Bronchial epithelial cell (primary cell): Measurements from ENCODE around the gene DSCAML1. TPM values are rescaled to one million over a fixed set of nuclear protein-coding genes. Genes with fewer than 3 reads are reported as not detected.

Experiments
- DNase-seq: peaks from one replicate; pipeline ENCODE4 v3.0.0-alpha.2; 2010; ENCODE audit warnings: low read depth
- FAIRE-seq: peaks from 2 replicates; lab custom pipeline; 2011; peaks lifted over from hg19 to GRCh38; lab: Jason Lieb, UNC
- H3K27me3 ChIP-seq: 2 replicates; pipeline ENCODE4 v1.5.1; 2011; ENCODE audit warnings: low read length; ENCODE audit not compliant: control insufficient read depth, insufficient read depth
- H3K36me3 ChIP-seq: 2 replicates; pipeline ENCODE4 v1.5.1; 2011; ENCODE audit warnings: low read length; ENCODE audit not compliant: control insufficient read depth, insufficient read depth
- H3K4me3 ChIP-seq: 2 replicates; pipeline ENCODE4 v1.5.1; 2011; ENCODE audit warnings: mild to moderate bottlenecking, low read depth, low read length, control low read depth
- total RNA-seq: library from RNA; depleted of rRNA; stranded (reverse); fragments of >200 nt; gene quantifications from 2 replicates; pipeline ENCODE4 v1.2.1, GENCODE V29; 2014
- TF ChIP-seq, protein P1 (sequence below): IDR thresholded peaks from 2 replicates; pipeline ENCODE4 v1.5.1; 2011; ENCODE audit warnings: mild to moderate bottlenecking, moderate library complexity, low read length, control low read depth, inconsistent platforms; ENCODE audit not compliant: insufficient read depth, severe bottlenecking

Gene DSCAML1
- total RNA-seq, 1 donor from 2014 or later, result under 0.01 TPM

DNA sequence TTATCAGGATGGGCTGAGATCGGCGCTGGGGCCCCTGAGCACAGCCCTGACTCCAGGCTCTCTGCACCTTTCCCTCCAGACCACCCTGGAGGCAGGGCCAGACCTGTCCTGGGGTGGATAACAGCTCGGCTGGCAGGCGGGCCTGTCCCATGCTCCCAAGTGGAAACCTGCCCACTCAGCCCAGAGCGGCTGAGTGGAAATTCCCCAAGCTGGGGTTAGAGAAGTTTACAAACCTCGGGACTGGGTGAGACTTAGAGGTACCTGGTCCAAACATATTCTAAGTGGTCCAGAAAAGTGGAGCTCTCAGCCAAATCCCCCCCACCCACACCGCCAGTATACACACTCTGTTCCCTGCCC, 32.3 kb upstream of the DSCAML1 start:
- peaks cover 5% of the 10 kb centered on the region for H3K27me3 ChIP-seq
- FAIRE-seq (no peak), DNase-seq (no peak)
- TF ChIP-seq, protein P1, sequence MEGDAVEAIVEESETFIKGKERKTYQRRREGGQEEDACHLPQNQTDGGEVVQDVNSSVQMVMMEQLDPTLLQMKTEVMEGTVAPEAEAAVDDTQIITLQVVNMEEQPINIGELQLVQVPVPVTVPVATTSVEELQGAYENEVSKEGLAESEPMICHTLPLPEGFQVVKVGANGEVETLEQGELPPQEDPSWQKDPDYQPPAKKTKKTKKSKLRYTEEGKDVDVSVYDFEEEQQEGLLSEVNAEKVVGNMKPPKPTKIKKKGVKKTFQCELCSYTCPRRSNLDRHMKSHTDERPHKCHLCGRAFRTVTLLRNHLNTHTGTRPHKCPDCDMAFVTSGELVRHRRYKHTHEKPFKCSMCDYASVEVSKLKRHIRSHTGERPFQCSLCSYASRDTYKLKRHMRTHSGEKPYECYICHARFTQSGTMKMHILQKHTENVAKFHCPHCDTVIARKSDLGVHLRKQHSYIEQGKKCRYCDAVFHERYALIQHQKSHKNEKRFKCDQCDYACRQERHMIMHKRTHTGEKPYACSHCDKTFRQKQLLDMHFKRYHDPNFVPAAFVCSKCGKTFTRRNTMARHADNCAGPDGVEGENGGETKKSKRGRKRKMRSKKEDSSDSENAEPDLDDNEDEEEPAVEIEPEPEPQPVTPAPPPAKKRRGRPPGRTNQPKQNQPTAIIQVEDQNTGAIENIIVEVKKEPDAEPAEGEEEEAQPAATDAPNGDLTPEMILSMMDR, result no peak
- H3K36me3 ChIP-seq, result no peaks in the 10 kb centered on the region
- no peak overlapping the region for H3K4me3 ChIP-seq

- Histone ChIP-seq H3K36me3 (no peaks in the 10 kb centered on the region), H3K4me3 (no peak overlapping the region), H3K27me3 (peaks cover 5% of the 10 kb centered on the region)
- DNase-seq (peak; percentile 69), FAIRE-seq (no peak)
- TF ChIP-seq, protein P1, result no peak
Observed at GRCh38 chr11:117828611-117829368, 31.8 kb upstream of the DSCAML1 start.

DNA sequence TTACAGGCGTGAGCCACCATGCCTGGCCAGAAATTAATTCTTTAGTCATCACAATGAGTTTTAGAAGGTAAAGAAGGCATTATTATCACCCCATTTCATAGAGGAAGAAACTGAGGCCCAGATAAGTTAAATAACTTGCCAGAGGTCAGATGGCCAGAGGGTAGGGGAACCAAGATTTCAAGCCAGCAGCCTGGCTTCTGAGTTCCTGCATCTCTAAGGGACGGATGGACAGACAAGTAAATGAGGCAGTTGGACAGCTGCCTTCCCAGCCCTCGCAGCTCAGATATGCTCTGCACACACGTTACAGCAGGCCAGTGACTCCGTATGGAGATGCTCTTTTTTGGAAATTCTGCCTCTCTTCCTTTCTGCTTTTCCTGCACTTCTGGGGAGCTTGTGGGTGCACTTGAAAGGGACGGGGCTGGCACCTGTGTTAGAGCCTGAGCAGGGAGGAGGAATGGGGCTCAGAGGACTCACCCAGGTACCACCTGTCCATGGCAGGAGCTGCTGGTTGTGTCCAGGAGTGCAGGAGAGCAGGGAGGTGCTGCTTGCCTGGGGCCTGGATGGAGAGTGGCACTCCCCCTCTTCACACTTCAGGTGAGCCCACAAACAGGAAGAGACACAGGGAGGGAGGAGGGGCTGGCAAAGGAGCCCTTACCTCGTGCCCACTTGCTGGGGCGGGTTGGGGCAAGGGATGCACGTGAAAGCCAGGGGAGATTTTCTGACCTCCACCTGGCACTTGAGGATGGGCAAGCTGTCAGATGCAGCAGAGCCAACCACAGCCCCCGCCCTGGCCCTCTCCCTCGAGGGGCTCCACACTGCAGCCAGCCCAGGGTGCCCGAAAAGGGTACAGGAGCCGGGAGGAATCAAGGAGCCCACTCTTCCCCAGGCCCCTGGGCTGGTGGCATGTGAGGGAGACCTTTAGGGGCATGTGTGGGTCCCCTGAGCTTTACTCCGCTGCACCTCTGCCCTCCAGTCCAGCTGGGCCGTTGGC, 30.8 kb upstream of the DSCAML1 start:
- Histone ChIP-seq H3K27me3 (peaks cover 5% of the 10 kb centered on the region), H3K4me3 (no peak overlapping the region), H3K36me3 (no peaks in the 10 kb centered on the region)
- FAIRE-seq (no peak), DNase-seq (no peak)
- TF ChIP-seq, protein P1, result no peak

GRCh38 chr11:117826832-117827231, 29.8 kb upstream of the DSCAML1 start:
- no peak for DNase-seq
- peaks cover 3% of the 10 kb centered on the region for H3K27me3 ChIP-seq
- no peak for FAIRE-seq
- TF ChIP-seq, protein P1, result no peak
- no peak overlapping the region for H3K4me3 ChIP-seq
- no peaks in the 10 kb centered on the region for H3K36me3 ChIP-seq

DNA sequence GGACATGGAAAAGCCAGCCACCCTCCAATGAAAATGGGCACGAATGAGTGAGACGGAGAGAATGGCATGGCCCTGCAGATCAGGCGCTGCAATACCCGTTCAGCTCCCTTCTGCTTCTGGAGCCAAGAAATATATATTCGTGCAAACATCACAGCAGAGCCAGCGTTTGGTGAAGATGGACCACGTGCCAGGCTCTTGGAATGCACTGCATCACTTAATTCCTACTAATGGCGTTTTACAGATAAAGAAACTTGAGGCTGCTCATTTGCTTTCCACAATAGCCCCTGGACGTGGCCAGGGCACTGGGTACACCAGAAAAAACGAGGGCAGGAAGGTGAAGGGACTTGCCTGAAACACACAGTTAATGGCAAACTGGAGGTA, 29.2 kb upstream of the DSCAML1 start:
- DNase-seq (no peak), FAIRE-seq (no peak)
- TF ChIP-seq, protein P1, result no peak
- no peaks in the 10 kb centered on the region for H3K27me3 ChIP-seq
- no peaks in the 10 kb centered on the region for H3K36me3 ChIP-seq
- H3K4me3 ChIP-seq, result no peak overlapping the region
